RWPE1 (cell line): ENCODE results near the gene NUDT3.

Source experiments
- CTCF ChIA-PET: fragments of 350-600 bp; sonication (Branson Sonifier 250); formaldehyde crosslinking; extraction: SDS; loops from one replicate; lab custom pipeline; 2021; lab: Yijun Ruan, JAX
- POLR2A ChIA-PET: fragments of 400-600 bp; formaldehyde crosslinking; extraction: SDS; loops from one replicate; lab custom pipeline; 2020; ENCODE audit warnings: antibody characterized with exemption; ENCODE audit not compliant: low non-redundant PET; lab: Yijun Ruan, JAX
- DNase-seq: peaks from one replicate; pipeline ENCODE4 v3.0.0; 2012; ENCODE audit warnings: low spot score
- H3K27ac ChIP-seq: fragments of 450-650 bp; 2 replicates; pipeline ENCODE4 v1.5.1; 2017
- TF ChIP-seq, protein P1 (sequence below): fragments of 450-650 bp; conservative IDR thresholded peaks from 2 replicates; pipeline ENCODE4 v1.5.1; 2017; ENCODE audit warnings: low read depth, mild to moderate bottlenecking

NUDT3 gene

GRCh38 chr6:34230653-34231371 lies 161.7 kb downstream of the NUDT3 start:
- ChIA-PET CTCF (no interaction called here), POLR2A (no interaction called here)
- TF ChIP-seq, protein P1, sequence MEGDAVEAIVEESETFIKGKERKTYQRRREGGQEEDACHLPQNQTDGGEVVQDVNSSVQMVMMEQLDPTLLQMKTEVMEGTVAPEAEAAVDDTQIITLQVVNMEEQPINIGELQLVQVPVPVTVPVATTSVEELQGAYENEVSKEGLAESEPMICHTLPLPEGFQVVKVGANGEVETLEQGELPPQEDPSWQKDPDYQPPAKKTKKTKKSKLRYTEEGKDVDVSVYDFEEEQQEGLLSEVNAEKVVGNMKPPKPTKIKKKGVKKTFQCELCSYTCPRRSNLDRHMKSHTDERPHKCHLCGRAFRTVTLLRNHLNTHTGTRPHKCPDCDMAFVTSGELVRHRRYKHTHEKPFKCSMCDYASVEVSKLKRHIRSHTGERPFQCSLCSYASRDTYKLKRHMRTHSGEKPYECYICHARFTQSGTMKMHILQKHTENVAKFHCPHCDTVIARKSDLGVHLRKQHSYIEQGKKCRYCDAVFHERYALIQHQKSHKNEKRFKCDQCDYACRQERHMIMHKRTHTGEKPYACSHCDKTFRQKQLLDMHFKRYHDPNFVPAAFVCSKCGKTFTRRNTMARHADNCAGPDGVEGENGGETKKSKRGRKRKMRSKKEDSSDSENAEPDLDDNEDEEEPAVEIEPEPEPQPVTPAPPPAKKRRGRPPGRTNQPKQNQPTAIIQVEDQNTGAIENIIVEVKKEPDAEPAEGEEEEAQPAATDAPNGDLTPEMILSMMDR = no peak
- no peak for DNase-seq
- H3K27ac ChIP-seq = no peak overlapping the region

DNA sequence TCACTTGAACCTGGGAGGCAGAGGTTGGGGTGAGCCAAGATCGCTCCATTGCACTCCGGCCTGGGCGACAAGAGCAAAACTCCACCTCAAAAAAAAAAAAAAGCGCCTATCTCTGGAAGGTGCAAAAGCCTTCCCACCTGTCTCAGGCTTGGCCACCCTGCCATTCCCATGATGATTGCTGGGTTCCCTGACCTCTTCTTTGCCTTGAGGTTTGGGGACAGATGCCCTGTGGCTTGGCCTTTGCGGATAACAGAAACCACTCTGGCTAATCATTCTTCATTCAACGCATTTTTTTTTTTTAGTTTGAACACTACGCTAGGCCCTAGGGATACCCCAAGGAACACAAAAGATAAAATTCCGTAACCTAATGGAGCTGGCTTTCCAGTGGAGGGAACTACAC lies 162.6 kb downstream of the NUDT3 start:
- H3K27ac ChIP-seq = peak overlapping the region; percentile 72; the same call in 1 of the 2 replicates
- no peak for DNase-seq
- POLR2A ChIA-PET = no interaction called here
- CTCF ChIA-PET = interaction anchor here (0.6 kb wide), 1 partner anchor 33 kb away, joined by 3 read pairs; no protein-coding TSS in a partner anchor
- TF ChIP-seq, protein P1 = no peak
